ENCODE measurements around the gene CREBBP.

CREBBP gene

DNA sequence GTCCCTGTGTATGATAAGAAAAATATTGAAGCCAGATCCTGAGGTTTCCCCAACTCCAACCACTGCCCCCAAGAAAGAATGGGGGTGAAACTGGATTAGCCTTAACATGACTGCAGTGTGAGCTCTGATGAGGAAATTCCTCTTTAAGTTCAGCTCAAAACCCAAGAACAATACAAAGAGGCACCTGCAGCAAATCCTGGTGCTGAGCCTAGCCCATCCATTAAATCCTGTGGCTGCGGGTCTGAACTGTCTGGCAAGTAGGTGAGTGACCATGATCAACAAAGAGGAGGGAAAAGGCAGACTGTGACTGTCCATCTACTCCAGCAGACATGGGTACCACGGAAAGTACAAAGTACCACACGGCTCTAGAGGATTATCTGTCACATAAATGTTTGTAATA, 64.2 kb downstream of the CREBBP start:
- TF ChIP-seq, protein P1, sequence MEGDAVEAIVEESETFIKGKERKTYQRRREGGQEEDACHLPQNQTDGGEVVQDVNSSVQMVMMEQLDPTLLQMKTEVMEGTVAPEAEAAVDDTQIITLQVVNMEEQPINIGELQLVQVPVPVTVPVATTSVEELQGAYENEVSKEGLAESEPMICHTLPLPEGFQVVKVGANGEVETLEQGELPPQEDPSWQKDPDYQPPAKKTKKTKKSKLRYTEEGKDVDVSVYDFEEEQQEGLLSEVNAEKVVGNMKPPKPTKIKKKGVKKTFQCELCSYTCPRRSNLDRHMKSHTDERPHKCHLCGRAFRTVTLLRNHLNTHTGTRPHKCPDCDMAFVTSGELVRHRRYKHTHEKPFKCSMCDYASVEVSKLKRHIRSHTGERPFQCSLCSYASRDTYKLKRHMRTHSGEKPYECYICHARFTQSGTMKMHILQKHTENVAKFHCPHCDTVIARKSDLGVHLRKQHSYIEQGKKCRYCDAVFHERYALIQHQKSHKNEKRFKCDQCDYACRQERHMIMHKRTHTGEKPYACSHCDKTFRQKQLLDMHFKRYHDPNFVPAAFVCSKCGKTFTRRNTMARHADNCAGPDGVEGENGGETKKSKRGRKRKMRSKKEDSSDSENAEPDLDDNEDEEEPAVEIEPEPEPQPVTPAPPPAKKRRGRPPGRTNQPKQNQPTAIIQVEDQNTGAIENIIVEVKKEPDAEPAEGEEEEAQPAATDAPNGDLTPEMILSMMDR (IDR thresholded peaks at IDR 0.05; ENCODE audit: low read depth, low read length) = no peak
- H3K27ac ChIP-seq = no peak overlapping the region
- H3K4me3 ChIP-seq (ENCODE audit: low read depth, low read length) = no peak overlapping the region
- H3K9me3 ChIP-seq (ENCODE audit: severe bottlenecking) = no peaks in the 10 kb centered on the region
- H3K36me3 ChIP-seq = 0 out of 2 replicates have a peak, but pooled peaks cover 4% of the 10 kb centered on the region
- no peaks in the 10 kb centered on the region for H3K27me3 ChIP-seq (ENCODE audit: insufficient read depth, low read depth, severe bottlenecking)
- no peak for DNase-seq

DNA sequence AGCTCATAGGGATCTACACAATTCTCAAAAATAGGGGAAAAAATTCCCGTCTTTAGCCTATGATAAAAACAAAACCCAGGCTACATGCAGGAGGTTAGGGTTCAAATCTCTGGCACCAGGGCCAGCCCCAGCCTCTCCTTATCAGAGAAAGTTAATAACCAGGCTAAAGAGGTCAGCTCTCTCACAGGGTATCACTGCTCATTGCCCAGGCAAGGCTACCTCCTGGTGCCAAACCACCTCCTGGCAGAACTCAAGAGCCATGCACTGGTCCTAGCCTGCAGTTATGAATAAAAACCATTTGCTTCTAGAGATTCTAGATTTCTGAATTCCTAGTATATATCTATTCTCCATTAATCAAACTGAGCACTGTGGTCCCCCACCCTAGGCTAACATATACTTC, 65.8 kb downstream of the CREBBP start:
- TF ChIP-seq, protein P1 (IDR thresholded peaks at IDR 0.05; ENCODE audit: low read depth, low read length) = no peak

DNA sequence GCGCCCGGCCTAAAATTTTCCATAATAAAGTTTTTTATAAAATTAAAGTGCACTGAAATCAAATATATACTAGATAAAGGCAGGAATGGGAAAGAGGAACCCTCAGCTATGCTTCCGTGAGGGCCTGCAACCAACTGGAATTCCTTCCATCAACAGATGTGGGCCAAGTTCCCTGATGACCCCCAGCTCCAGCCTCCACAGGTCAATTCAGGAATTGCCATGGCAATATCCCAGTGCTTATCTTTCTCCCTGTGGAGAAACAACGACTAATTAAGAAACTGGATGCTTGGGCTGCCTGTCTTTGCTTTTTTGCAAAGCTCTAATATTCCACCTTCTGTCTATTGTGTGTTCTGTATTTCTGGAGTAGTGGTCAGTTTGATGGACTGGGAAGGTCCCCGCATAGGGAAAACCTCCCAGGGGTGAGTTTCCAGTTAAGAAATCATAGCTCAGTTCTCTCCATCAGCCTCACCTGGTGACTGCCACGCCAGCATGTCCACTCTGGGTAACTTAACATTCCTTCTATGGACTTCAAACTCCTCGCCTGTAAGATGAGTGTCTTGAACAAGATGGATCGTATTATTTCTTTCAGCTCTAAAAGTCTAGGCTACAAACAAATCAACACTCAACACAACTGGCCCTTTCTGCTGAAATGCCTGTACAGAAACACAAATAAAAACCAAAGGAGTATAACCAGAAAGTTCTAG, 67.9 kb downstream of the CREBBP start:
- no peaks in the 10 kb centered on the region for H3K9me3 ChIP-seq (ENCODE audit: severe bottlenecking)
- H3K27me3 ChIP-seq (ENCODE audit: insufficient read depth, low read depth, severe bottlenecking) = no peaks in the 10 kb centered on the region
- peaks cover 25% of the 10 kb centered on the region for H3K36me3 ChIP-seq
- no peak for DNase-seq
- H3K27ac ChIP-seq = no peak overlapping the region
- no peak overlapping the region for H3K4me3 ChIP-seq (ENCODE audit: low read depth, low read length)
- TF ChIP-seq, protein P1 (IDR thresholded peaks at IDR 0.05; ENCODE audit: low read depth, low read length) = no peak

More for the DNA sequence above, 65.8 kb downstream of the CREBBP start:
- Histone ChIP-seq H3K9me3 (ENCODE audit: severe bottlenecking) (no peaks in the 10 kb centered on the region), H3K4me3 (ENCODE audit: low read depth, low read length) (no peak overlapping the region), H3K27ac (no peak overlapping the region), H3K27me3 (ENCODE audit: insufficient read depth, low read depth, severe bottlenecking) (no peaks in the 10 kb centered on the region), H3K36me3 (peaks cover 12% of the 10 kb centered on the region)
- DNase-seq = no peak

DNA sequence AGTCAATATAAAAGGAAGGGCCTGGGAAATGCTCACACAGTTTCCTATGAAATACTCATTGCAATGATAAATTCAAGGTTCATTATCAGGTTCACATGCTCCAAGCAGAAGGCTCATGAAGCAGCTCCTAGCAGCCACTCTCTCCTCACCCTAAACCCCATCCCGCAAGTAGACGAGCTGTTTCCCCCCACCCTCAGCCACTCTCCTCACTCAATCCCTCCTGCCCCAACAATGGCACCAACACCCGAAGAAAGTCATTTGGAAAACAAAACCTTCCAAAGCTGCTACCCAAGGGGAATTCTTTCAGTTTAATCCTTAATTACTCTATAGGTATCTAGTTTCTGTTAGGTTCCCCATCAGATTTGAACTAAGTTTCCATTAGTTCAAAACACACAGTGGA, 69.7 kb downstream of the CREBBP start:
- Histone ChIP-seq H3K9me3 (ENCODE audit: severe bottlenecking) (no peaks in the 10 kb centered on the region), H3K36me3 (peaks cover 37% of the 10 kb centered on the region), H3K27ac (no peak overlapping the region), H3K4me3 (ENCODE audit: low read depth, low read length) (no peak overlapping the region), H3K27me3 (ENCODE audit: insufficient read depth, low read depth, severe bottlenecking) (no peaks in the 10 kb centered on the region)
- TF ChIP-seq, protein P1 (IDR thresholded peaks at IDR 0.05; ENCODE audit: low read depth, low read length) = no peak
- DNase-seq = no peak

DNA sequence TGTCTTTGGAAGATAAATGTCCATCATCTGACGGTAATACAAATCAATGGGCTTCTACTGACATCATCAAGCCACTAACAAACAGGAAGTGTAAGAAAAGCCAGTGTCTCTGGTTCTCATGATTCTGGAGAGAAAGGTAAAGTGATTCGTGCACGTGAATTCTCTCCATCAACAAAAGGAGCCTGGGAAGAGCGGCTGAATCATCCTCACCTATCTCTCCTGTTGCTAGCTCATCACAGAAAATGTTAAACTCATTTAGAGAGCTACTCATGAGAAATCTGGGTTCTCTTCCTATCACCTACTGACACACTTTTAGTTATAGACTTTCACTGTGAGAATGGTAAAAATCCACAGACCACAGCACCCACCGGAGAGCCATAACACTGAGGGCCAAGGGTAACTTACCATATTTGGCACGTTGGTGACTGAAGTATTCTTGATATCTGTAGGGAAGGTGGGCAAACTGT, 70.3 kb downstream of the CREBBP start:
- no peak for DNase-seq
- peaks cover 41% of the 10 kb centered on the region for H3K36me3 ChIP-seq
- H3K9me3 ChIP-seq (ENCODE audit: severe bottlenecking) = no peaks in the 10 kb centered on the region
- no peak overlapping the region for H3K4me3 ChIP-seq (ENCODE audit: low read depth, low read length)
- TF ChIP-seq, protein P1 (IDR thresholded peaks at IDR 0.05; ENCODE audit: low read depth, low read length) = no peak
- no peaks in the 10 kb centered on the region for H3K27me3 ChIP-seq (ENCODE audit: insufficient read depth, low read depth, severe bottlenecking)
- H3K27ac ChIP-seq = no peak overlapping the region

Data from WERI-Rb-1 (cell line).